DMS153 treated with DMSO at 0.1 percent for 48 hours (cell line): ENCODE data around the gene INAFM2.
A peak's percentile ranks its signal among the peaks of the same experiment; 100 is the strongest.

Experiments
- DNase-seq: peaks from one replicate; lab custom pipeline; 2025; ENCODE audit not compliant: unreplicated experiment; lab: John Stamatoyannopoulos, UW

The INAFM2 gene

GRCh38 chr15:40287505-40287904 lies 36.0 kb upstream of the INAFM2 start:
- no peak for DNase-seq

GRCh38 chr15:40287968-40288367 lies 35.5 kb upstream of the INAFM2 start:
- DNase-seq, result no peak

GRCh38 chr15:40289140-40289775 lies 34.2 kb upstream of the INAFM2 start:
- DNase-seq, result peak; percentile 2

GRCh38 chr15:40290545-40290917 lies 33.0 kb upstream of the INAFM2 start:
- DNase-seq, result no peak

- peak; percentile 9 for DNase-seq
Measured at GRCh38 chr15:40290918-40291574, 32.4 kb upstream of the INAFM2 start.

- DNase-seq, result no peak
Measured at GRCh38 chr15:40292246-40292645, 31.2 kb upstream of the INAFM2 start.

- no peak for DNase-seq
Measured at GRCh38 chr15:40293006-40293405, 30.5 kb upstream of the INAFM2 start.

GRCh38 chr15:40293905-40294895 lies 29.3 kb upstream of the INAFM2 start:
- no peak for DNase-seq

GRCh38 chr15:40295297-40295696 lies 28.2 kb upstream of the INAFM2 start:
- DNase-seq, result no peak

- no peak for DNase-seq
Measured at GRCh38 chr15:40295877-40296560, 27.5 kb upstream of the INAFM2 start.

GRCh38 chr15:40296561-40297230 lies 26.8 kb upstream of the INAFM2 start:
- no peak for DNase-seq

- DNase-seq, result no peak
Measured at GRCh38 chr15:40297356-40297755, 26.1 kb upstream of the INAFM2 start.

- no peak for DNase-seq
Measured at GRCh38 chr15:40298216-40298935, 25.1 kb upstream of the INAFM2 start.

- DNase-seq, result no peak
Measured at GRCh38 chr15:40300367-40300766, 23.1 kb upstream of the INAFM2 start.

- DNase-seq, result no peak
Measured at GRCh38 chr15:40300771-40301170, 22.7 kb upstream of the INAFM2 start.

- DNase-seq, result no peak
Measured at GRCh38 chr15:40301467-40302179, 21.9 kb upstream of the INAFM2 start.

GRCh38 chr15:40302288-40302886 lies 21.1 kb upstream of the INAFM2 start:
- DNase-seq, result no peak

- DNase-seq, result no peak
Measured at GRCh38 chr15:40302981-40303380, 20.5 kb upstream of the INAFM2 start.

- no peak for DNase-seq
Measured at GRCh38 chr15:40303576-40303975, 19.9 kb upstream of the INAFM2 start.
